HL-60 (cell line): Measurements from ENCODE around the gene PARP2.

Experiments used
- DNase-seq, 2 experiments: peaks; one replicate each; pipeline ENCODE4 v3.0.0-alpha.2; 2010 to 2020; ENCODE audit warnings: low read depth in 1 of 2, low spot score in 1 of 2
- H3K27ac ChIP-seq: fragments of 250-450 bp; sonication (Bioruptor Pico); replicated peaks from 2 replicates; pipeline ENCODE4 v1.5.1; 2020; ENCODE audit warnings: mild to moderate bottlenecking, moderate library complexity
- H3K27me3 ChIP-seq: fragments of 250-450 bp; sonication (Bioruptor Pico); 2 replicates; pipeline ENCODE4 v1.5.1; 2021; ENCODE audit warnings: mild to moderate bottlenecking, moderate library complexity; ENCODE audit not compliant: insufficient read depth, poor library complexity, severe bottlenecking
- H3K4me3 ChIP-seq: replicated peaks from 2 replicates; pipeline ENCODE4 v1.5.1; 2011; ENCODE audit warnings: mild to moderate bottlenecking, control low read depth, low read length; ENCODE audit not compliant: insufficient read depth
- CTCF ChIP-seq: IDR thresholded peaks from one replicate; pipeline ENCODE4 v1.5.1; 2011; ENCODE audit warnings: low read length, control low read depth, inconsistent platforms; ENCODE audit not compliant: insufficient read depth
- GABPA ChIP-seq: IDR thresholded peaks from 2 replicates; pipeline ENCODE4 v1.6.1; 2012; ENCODE audit warnings: low read depth
- POLR2AphosphoS5 ChIP-seq: IDR thresholded peaks from 2 replicates; pipeline ENCODE4 v1.6.1; 2012; ENCODE audit warnings: low read depth
- REST ChIP-seq: IDR thresholded peaks from 2 replicates; pipeline ENCODE4 v1.6.1; 2012; ENCODE audit warnings: low read depth; ENCODE audit not compliant: insufficient replicate concordance
- SPI1 ChIP-seq: IDR thresholded peaks from 2 replicates; pipeline ENCODE4 v1.6.1; 2012; ENCODE audit warnings: low read depth, mild to moderate bottlenecking, borderline replicate concordance

The PARP2 gene

GRCh38 chr14:20400965-20401593 lies 57.6 kb downstream of the PARP2 start:
- Histone ChIP-seq H3K27ac (no peak overlapping the region), H3K27me3 (no peaks in the 10 kb centered on the region), H3K4me3 (no peak overlapping the region)
- TF ChIP-seq REST = no peak
- TF ChIP-seq SPI1 = no peak
- TF ChIP-seq CTCF = no peak
- no peak for TF ChIP-seq POLR2AphosphoS5
- no peak for TF ChIP-seq GABPA
- no peak for DNase-seq

GRCh38 chr14:20403521-20403920 lies 60.1 kb downstream of the PARP2 start:
- no peak overlapping the region for H3K27ac ChIP-seq
- TF ChIP-seq GABPA (no peak), REST (no peak), CTCF (no peak), POLR2AphosphoS5 (no peak), SPI1 (no peak)
- DNase-seq = no peak
- H3K4me3 ChIP-seq = no peak overlapping the region
- H3K27me3 ChIP-seq = no peaks in the 10 kb centered on the region
